CD4-positive, alpha-beta T cell (primary cell): ENCODE measurements around the gene HIPK3. TPM values are rescaled to one million over a fixed set of nuclear protein-coding genes. Genes with fewer than 3 reads are reported as not detected.

ENCODE experiments used
- ATAC-seq: fragments of 200-7000 bp; cut with Tn5 transposase; one replicate; pipeline ENCODE4 v1.10.0; 2022; ENCODE audit warnings: mild to moderate bottlenecking; ENCODE audit not compliant: poor library complexity
- CTCF ChIA-PET: fragments of 350-600 bp; sonication (Branson Sonifier 250); formaldehyde crosslinking; loops from one replicate; lab custom pipeline; 2021; ENCODE audit warnings: antibody characterized with exemption, inconsistent platforms; lab: Charles Lee
- POLR2A ChIA-PET: fragments of 350-600 bp; sonication (Branson Sonifier 250); formaldehyde crosslinking; loops from one replicate; lab custom pipeline; 2021; ENCODE audit warnings: antibody characterized with exemption, inconsistent platforms; lab: Charles Lee
- DNase-seq, 14 experiments: peaks; one replicate each; pipeline ENCODE4 v3.0.0-alpha.2; 2013 to 2020; ENCODE audit warnings: mixed read lengths in 2 of 14
- H3K27ac ChIP-seq, 2 donors: one replicate each; pipeline versions ENCODE4 v1.5.1 to v1.7.0; 2013; ENCODE audit warnings: low read length in 2 of 2, low read depth in 1 of 2, mild to moderate bottlenecking in 1 of 2
- H3K27me3 ChIP-seq, 2 experiments: 1 replicate in 1 of 2; 2 replicates in 1 of 2; pipeline versions ENCODE4 v1.6.1 to v1.7.0; 2013; ENCODE audit warnings: low read length in 2 of 2, control low read depth in 1 of 2, mild to moderate bottlenecking in 1 of 2, moderate library complexity in 1 of 2; ENCODE audit not compliant: insufficient read depth in 2 of 2, control insufficient read depth in 1 of 2
- H3K36me3 ChIP-seq: one replicate; pipeline ENCODE4 v1.6.1; 2013; ENCODE audit warnings: low read length, control low read depth; ENCODE audit not compliant: insufficient read depth
- H3K4me1 ChIP-seq: one replicate; pipeline ENCODE4 v1.6.1; 2013; ENCODE audit warnings: low read length, control low read depth; ENCODE audit not compliant: insufficient read depth
- H3K4me3 ChIP-seq: one replicate; pipeline ENCODE4 v1.5.1; 2013; ENCODE audit warnings: mild to moderate bottlenecking, low read length, moderate library complexity
- H3K9me3 ChIP-seq, 2 experiments: 1 replicate in 1 of 2; 2 replicates in 1 of 2; pipeline versions ENCODE4 v1.6.1 to v1.7.0; 2013; ENCODE audit warnings: low read length in 2 of 2, mild to moderate bottlenecking in 2 of 2, control low read depth in 1 of 2, moderate library complexity in 1 of 2; ENCODE audit not compliant: control insufficient read depth in 1 of 2, insufficient read depth in 1 of 2
- H3K27ac Mint-ChIP-seq: one replicate; pipeline ENCODE4 v1.8.0; 2020; ENCODE audit warnings: mixed read lengths
- H3K27me3 Mint-ChIP-seq: one replicate; pipeline ENCODE4 v1.8.0; 2021; ENCODE audit warnings: mixed read lengths
- H3K36me3 Mint-ChIP-seq: one replicate; pipeline ENCODE4 v1.8.0; 2021; ENCODE audit warnings: low read depth, mixed read lengths
- H3K4me1 Mint-ChIP-seq: one replicate; pipeline ENCODE4 v1.8.0; 2021; ENCODE audit warnings: low read depth, mixed read lengths
- H3K4me3 Mint-ChIP-seq: one replicate; pipeline ENCODE4 v1.8.0; 2020; ENCODE audit warnings: mild to moderate bottlenecking, mixed read lengths
- H3K9me3 Mint-ChIP-seq: one replicate; pipeline ENCODE4 v1.8.0; 2020; ENCODE audit warnings: mixed read lengths
- intact Hi-C, 2 experiments: fragments of 100-400 bp; cut with DNase I in 1 of 2; cut with micrococcal nuclease in 1 of 2; formaldehyde crosslinking; loops; one replicate each; pipeline versions ENCODE4 v1.15.1 to v1.9.0; 2023 to 2025; cut with DNase I, micrococcal nuclease
- total RNA-seq, 174 experiments: library from RNA in 2 of 174; stranded (reverse) in 2 of 174; gene quantifications; one replicate each; pipeline ENCODE4 v1.2.3 and lab custom pipeline; 2021 to 2026
- TF ChIP-seq, protein P1 (sequence below): fragments of 200-600 bp; IDR thresholded peaks from one replicate; pipeline ENCODE4 v1.8.0; 2022; ENCODE audit warnings: antibody characterized with exemption, mild to moderate bottlenecking

The HIPK3 gene
- total RNA-seq, 2 experiments from 2014 or later = 38.1 to 38.9 TPM

GRCh38 chr11:33271059-33271458, 13.9 kb downstream of the HIPK3 start:
- H3K27ac Mint-ChIP-seq = no peak overlapping the region
- no peak for ATAC-seq
- Histone ChIP-seq H3K36me3 (no peaks in the 10 kb centered on the region), H3K27ac (no peak overlapping the region), H3K27me3 (no peaks in the 10 kb centered on the region), H3K4me3 (no peak overlapping the region), H3K9me3 (no peaks in the 10 kb centered on the region), H3K4me1 (peaks cover 17% of the 10 kb centered on the region)
- H3K9me3 Mint-ChIP-seq = no peaks in the 10 kb centered on the region
- H3K4me3 Mint-ChIP-seq = no peak overlapping the region
- CTCF ChIA-PET = no interaction called here
- H3K27me3 Mint-ChIP-seq = no peaks in the 10 kb centered on the region
- peaks cover 49% of the 10 kb centered on the region for H3K4me1 Mint-ChIP-seq
- POLR2A ChIA-PET = no interaction called here
- H3K36me3 Mint-ChIP-seq = peaks cover 5% of the 10 kb centered on the region
- no peak for DNase-seq
- TF ChIP-seq, protein P1, sequence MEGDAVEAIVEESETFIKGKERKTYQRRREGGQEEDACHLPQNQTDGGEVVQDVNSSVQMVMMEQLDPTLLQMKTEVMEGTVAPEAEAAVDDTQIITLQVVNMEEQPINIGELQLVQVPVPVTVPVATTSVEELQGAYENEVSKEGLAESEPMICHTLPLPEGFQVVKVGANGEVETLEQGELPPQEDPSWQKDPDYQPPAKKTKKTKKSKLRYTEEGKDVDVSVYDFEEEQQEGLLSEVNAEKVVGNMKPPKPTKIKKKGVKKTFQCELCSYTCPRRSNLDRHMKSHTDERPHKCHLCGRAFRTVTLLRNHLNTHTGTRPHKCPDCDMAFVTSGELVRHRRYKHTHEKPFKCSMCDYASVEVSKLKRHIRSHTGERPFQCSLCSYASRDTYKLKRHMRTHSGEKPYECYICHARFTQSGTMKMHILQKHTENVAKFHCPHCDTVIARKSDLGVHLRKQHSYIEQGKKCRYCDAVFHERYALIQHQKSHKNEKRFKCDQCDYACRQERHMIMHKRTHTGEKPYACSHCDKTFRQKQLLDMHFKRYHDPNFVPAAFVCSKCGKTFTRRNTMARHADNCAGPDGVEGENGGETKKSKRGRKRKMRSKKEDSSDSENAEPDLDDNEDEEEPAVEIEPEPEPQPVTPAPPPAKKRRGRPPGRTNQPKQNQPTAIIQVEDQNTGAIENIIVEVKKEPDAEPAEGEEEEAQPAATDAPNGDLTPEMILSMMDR = no peak
- intact Hi-C loops = no loop called here

DNA sequence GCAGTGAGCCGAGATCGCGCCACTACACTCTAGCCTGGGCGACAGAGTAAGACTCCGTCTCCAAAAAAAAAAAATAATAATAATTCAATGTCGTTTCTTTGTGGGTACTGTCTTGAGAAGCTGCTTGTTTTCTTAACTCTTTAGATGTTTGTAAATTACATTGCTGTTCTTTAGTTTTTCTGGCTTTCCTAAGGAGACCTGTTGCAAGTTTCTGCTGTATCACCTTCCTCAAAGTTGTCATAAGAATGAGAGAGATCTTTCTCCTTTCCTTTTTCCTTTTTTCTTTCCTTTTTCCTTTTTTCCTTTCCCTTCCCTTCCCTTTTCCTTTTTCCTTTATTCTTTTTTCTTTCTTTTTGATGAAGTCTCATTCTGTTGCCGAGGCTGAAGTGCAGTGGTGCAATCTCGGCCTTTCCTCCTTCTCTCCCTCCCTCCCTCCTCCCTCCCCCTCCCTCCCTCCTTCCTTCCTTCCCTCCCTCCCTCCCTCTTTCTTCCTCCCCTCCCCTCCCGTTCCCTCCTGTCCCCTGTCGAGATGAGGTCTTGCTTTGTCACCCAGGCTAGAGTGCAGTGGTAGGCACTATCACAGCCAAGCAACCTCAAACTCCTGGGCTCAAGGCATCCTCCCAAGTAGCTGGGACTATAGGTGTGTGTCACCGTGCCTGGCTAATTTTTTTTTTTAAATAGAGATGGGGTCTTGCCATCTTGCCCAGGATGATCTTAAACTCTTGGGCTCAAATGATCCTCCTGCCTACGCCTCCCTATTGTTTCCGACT, 15.3 kb downstream of the HIPK3 start:
- H3K4me3 Mint-ChIP-seq = no peak overlapping the region
- CTCF ChIA-PET = no interaction called here

GRCh38 chr11:33273656-33274055, 16.5 kb downstream of the HIPK3 start:
- DNase-seq = no peak
- no peaks in the 10 kb centered on the region for H3K27me3 Mint-ChIP-seq
- H3K36me3 Mint-ChIP-seq = peaks cover 5% of the 10 kb centered on the region
- Histone ChIP-seq H3K4me3 (no peak overlapping the region), H3K4me1 (peaks cover 17% of the 10 kb centered on the region), H3K9me3 (no peaks in the 10 kb centered on the region), H3K36me3 (no peaks in the 10 kb centered on the region), H3K27ac (no peak overlapping the region), H3K27me3 (no peaks in the 10 kb centered on the region)
- H3K4me3 Mint-ChIP-seq = no peak overlapping the region
- no peak overlapping the region for H3K27ac Mint-ChIP-seq
- ChIA-PET POLR2A (no interaction called here), CTCF (no interaction called here)
- no peaks in the 10 kb centered on the region for H3K9me3 Mint-ChIP-seq
- ATAC-seq = no peak
- TF ChIP-seq, protein P1 = no peak
- intact Hi-C loops = loop anchor here in 1 of 2 experiments (2.0 kb wide), 1 partner anchor 15 kb away; no protein-coding TSS in a partner anchor
- peaks cover 65% of the 10 kb centered on the region for H3K4me1 Mint-ChIP-seq

More for the DNA sequence above, 15.3 kb downstream of the HIPK3 start:
- TF ChIP-seq, protein P1 = no peak
- ATAC-seq (no peak), DNase-seq (no peak)
- Mint-ChIP-seq H3K4me1 (peaks cover 59% of the 10 kb centered on the region), H3K27me3 (no peaks in the 10 kb centered on the region), H3K36me3 (peaks cover 5% of the 10 kb centered on the region), H3K27ac (no peak overlapping the region), H3K9me3 (no peaks in the 10 kb centered on the region)
- H3K4me1 ChIP-seq = peaks cover 17% of the 10 kb centered on the region
- H3K4me3 ChIP-seq = no peak overlapping the region
- POLR2A ChIA-PET = no interaction called here
- no peaks in the 10 kb centered on the region for H3K36me3 ChIP-seq
- H3K27me3 ChIP-seq = no peaks in the 10 kb centered on the region
- no peak overlapping the region for H3K27ac ChIP-seq
- H3K9me3 ChIP-seq = no peaks in the 10 kb centered on the region
- intact Hi-C loops = loop anchor here in 1 of 2 experiments (2.0 kb wide), 1 partner anchor 14 kb away; no protein-coding TSS in a partner anchor
